Gastroesophageal sphincter (tissue), 3 donors: Measurements from ENCODE around the gene GSTA4.

Experiments used
- CTCF ChIP-seq, 4 experiments: fragments of 200-600 bp in 2 of 4; fragments of 450-650 bp in 2 of 4; sonication (generic) in 1 of 4; IDR thresholded peaks; one replicate each; pipeline ENCODE4 v1.5.1; 2017 to 2019; ENCODE audit warnings: antibody characterized with exemption in 4 of 4, mild to moderate bottlenecking in 2 of 4, moderate library complexity in 2 of 4
- POLR2A ChIP-seq, 2 donors: fragments of 450-650 bp; IDR thresholded peaks; one replicate each; pipeline ENCODE4 v1.6.1; 2017; ENCODE audit warnings: antibody characterized with exemption in 2 of 2, mild to moderate bottlenecking in 2 of 2, moderate library complexity in 1 of 2
- POLR2AphosphoS5 ChIP-seq: sonication (generic); formaldehyde crosslinking; IDR thresholded peaks from one replicate; pipeline ENCODE4 v1.6.1; 2017; ENCODE audit warnings: antibody characterized with exemption

- TF ChIP-seq CTCF (IDR thresholded peaks at IDR 0.05), result no peak
- TF ChIP-seq POLR2A (IDR thresholded peaks at IDR 0.05), result no peak
- no peak for TF ChIP-seq POLR2AphosphoS5
These were observed 65.5 kb downstream of the GSTA4 start for GRCh38 chr6:52929321-52930164.
